Adipose tissue (tissue), 3 donors: ENCODE results near the gene DUSP16. TPM values are rescaled to one million over a fixed set of nuclear protein-coding genes. Genes with fewer than 3 reads are reported as not detected.
A peak's percentile ranks its signal among the peaks of the same experiment; 100 is the strongest.
"Not testable (repeated sequence)": the region's sequence is repeated elsewhere in the genome, so short reads cannot be mapped to it uniquely, and the experiment has no call there.

Experiments
- H3K27ac ChIP-seq: one replicate; pipeline ENCODE4 v1.5.1; 2013; ENCODE audit warnings: low read depth, low read length
- WGBS, 3 donors: extraction: QIAGEN DNeasy Blood & Tissue Kit; methylation state at CpG; one replicate each; pipeline ENCODE4 v1.1.7; 2013; 5-methylcytosine and 5-hydroxymethylcytosine counted together
- polyA plus RNA-seq, 3 donors: library from polyadenylated mRNA; stranded (reverse); fragments of 200-250 nt; gene quantifications; one replicate each; pipeline ENCODE4 v1.2.3, GENCODE V29; 2013
- donor health status: healthy with polysubstance abuse.
- donor health status: Bipolar disorder and iron deficiency.
- donor health status: healthy.

DUSP16 gene
- polyA plus RNA-seq, result 10 to 100 TPM in 2 of 3 donors, 1 to 10 TPM in 1; 7.6 to 14.4 (median 10.5) TPM

- WGBS, 3 donors, result 0% methylated on average over 35 to 59 of the region's 59 CpGs
- peak within 1 kb of the TSS; percentile 89 for H3K27ac ChIP-seq
These were observed at the start of gene DUSP16 for GRCh38 chr12:12562585-12563261. DUSP16 (minus strand) TSS chr12:12562863; CDS start chr12:12521098, 41,765 bp downstream.

- no peak overlapping the region for H3K27ac ChIP-seq
- 1 to 2% (median 1%) methylated on average over 7 of the region's 7 CpGs for WGBS, 3 donors
These were observed 49.7 kb upstream of the DUSP16 start for GRCh38 chr12:12612358-12612757.

- peak within 1 kb of the TSS; percentile 45 for H3K27ac ChIP-seq
- 0 to 1% (median 1%) methylated on average over 50 to 51 of the region's 51 CpGs for WGBS, 3 donors
These were observed 49.0 kb upstream of the DUSP16 start, which contains the start of gene CREBL2 for GRCh38 chr12:12611512-12612306. CREBL2 (plus strand) TSS chr12:12611876; CDS start chr12:12612173, 297 bp downstream.

- H3K27ac ChIP-seq, result peak overlapping the region; percentile 45
- WGBS, 3 donors, result 80 to 97% (median 84%) methylated on average over 4 of the region's 4 CpGs
These were observed 48.0 kb upstream of the DUSP16 start for GRCh38 chr12:12610711-12611110.

GRCh38 chr12:12609692-12610091 is 47.0 kb upstream of the DUSP16 start:
- WGBS, 3 donors, result 86 to 96% (median 91%) methylated on average over 1 to 3 of the region's 3 CpGs
- H3K27ac ChIP-seq, result no peak overlapping the region

GRCh38 chr12:12608557-12608957 is 45.9 kb upstream of the DUSP16 start:
- no peak overlapping the region for H3K27ac ChIP-seq
- 75 to 88% (median 85%) methylated on average over 1 of the region's 1 CpG for WGBS, 3 donors

GRCh38 chr12:12606781-12607589 is 44.3 kb upstream of the DUSP16 start:
- no peak overlapping the region for H3K27ac ChIP-seq
- WGBS, 3 donors, result 61 to 70% (median 61%) methylated on average over 7 of the region's 7 CpGs

- no peak overlapping the region for H3K27ac ChIP-seq
- 79 to 85% (median 85%) methylated on average over 5 of the region's 5 CpGs for WGBS, 3 donors
These were observed 42.1 kb upstream of the DUSP16 start for GRCh38 chr12:12604740-12605139.

- H3K27ac ChIP-seq, result no peak overlapping the region
- WGBS, 3 donors, result 56 to 69% (median 64%) methylated on average over 8 of the region's 8 CpGs
These were observed 38.0 kb upstream of the DUSP16 start for GRCh38 chr12:12600659-12601058.

- H3K27ac ChIP-seq, result no peak overlapping the region
- WGBS, 3 donors, result 67 to 73% (median 71%) methylated on average over 9 of the region's 9 CpGs
These were observed 37.3 kb upstream of the DUSP16 start for GRCh38 chr12:12599750-12600643.

- H3K27ac ChIP-seq, result no peak overlapping the region
- WGBS, 3 donors, result 87 to 93% (median 90%) methylated on average over 3 of the region's 3 CpGs
These were observed 36.2 kb upstream of the DUSP16 start for GRCh38 chr12:12598864-12599263.

GRCh38 chr12:12596598-12596997 is 33.9 kb upstream of the DUSP16 start:
- 79 to 92% (median 91%) methylated on average over 3 of the region's 3 CpGs for WGBS, 3 donors
- H3K27ac ChIP-seq, result not testable (repeated sequence)

- H3K27ac ChIP-seq, result not testable (repeated sequence)
- WGBS, 3 donors, result 90 to 98% (median 97%) methylated on average over 2 of the region's 2 CpGs
These were observed 33.3 kb upstream of the DUSP16 start for GRCh38 chr12:12595929-12596328.

- WGBS, 3 donors, result 80 to 88% (median 84%) methylated on average over 3 of the region's 3 CpGs
- H3K27ac ChIP-seq, result no peak overlapping the region
These were observed 30.3 kb upstream of the DUSP16 start for GRCh38 chr12:12592930-12593329.

- no peak overlapping the region for H3K27ac ChIP-seq
- 91 to 98% (median 96%) methylated on average over 6 of the region's 6 CpGs for WGBS, 3 donors
These were observed 28.3 kb upstream of the DUSP16 start for GRCh38 chr12:12590961-12591360.

- 85 to 98% (median 96%) methylated on average over 3 of the region's 3 CpGs for WGBS, 3 donors
These were observed 25.8 kb upstream of the DUSP16 start for GRCh38 chr12:12588436-12588835.

GRCh38 chr12:12587878-12588277 is 25.2 kb upstream of the DUSP16 start:
- no peak overlapping the region for H3K27ac ChIP-seq
- 90 to 100% (median 100%) methylated on average over 1 of the region's 1 CpG for WGBS, 3 donors

More at GRCh38 chr12:12588436-12588835, 25.8 kb upstream of the DUSP16 start:
- not testable (repeated sequence) for H3K27ac ChIP-seq
